ENCODE results near the gene GBA2.

GRCh38 chr9:35755071-35755470 is 6.0 kb upstream of the GBA2 start:
- TF ChIP-seq CTCF (IDR thresholded peaks at IDR 0.05) (no peak), POLR2A (IDR thresholded peaks at IDR 0.05) (no peak)
